ENCODE measurements around the gene ARHGAP28.
A peak's percentile ranks its signal among the peaks of the same experiment; 100 is the strongest.

The ARHGAP28 gene

GRCh38 chr18:6745504-6746031, 16.1 kb downstream of the ARHGAP28 start:
- peak overlapping the region; percentile 72 for H3K27ac ChIP-seq
- TF ChIP-seq, protein P1, sequence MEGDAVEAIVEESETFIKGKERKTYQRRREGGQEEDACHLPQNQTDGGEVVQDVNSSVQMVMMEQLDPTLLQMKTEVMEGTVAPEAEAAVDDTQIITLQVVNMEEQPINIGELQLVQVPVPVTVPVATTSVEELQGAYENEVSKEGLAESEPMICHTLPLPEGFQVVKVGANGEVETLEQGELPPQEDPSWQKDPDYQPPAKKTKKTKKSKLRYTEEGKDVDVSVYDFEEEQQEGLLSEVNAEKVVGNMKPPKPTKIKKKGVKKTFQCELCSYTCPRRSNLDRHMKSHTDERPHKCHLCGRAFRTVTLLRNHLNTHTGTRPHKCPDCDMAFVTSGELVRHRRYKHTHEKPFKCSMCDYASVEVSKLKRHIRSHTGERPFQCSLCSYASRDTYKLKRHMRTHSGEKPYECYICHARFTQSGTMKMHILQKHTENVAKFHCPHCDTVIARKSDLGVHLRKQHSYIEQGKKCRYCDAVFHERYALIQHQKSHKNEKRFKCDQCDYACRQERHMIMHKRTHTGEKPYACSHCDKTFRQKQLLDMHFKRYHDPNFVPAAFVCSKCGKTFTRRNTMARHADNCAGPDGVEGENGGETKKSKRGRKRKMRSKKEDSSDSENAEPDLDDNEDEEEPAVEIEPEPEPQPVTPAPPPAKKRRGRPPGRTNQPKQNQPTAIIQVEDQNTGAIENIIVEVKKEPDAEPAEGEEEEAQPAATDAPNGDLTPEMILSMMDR (conservative IDR thresholded peaks at IDR 0.05) = no peak

DNA sequence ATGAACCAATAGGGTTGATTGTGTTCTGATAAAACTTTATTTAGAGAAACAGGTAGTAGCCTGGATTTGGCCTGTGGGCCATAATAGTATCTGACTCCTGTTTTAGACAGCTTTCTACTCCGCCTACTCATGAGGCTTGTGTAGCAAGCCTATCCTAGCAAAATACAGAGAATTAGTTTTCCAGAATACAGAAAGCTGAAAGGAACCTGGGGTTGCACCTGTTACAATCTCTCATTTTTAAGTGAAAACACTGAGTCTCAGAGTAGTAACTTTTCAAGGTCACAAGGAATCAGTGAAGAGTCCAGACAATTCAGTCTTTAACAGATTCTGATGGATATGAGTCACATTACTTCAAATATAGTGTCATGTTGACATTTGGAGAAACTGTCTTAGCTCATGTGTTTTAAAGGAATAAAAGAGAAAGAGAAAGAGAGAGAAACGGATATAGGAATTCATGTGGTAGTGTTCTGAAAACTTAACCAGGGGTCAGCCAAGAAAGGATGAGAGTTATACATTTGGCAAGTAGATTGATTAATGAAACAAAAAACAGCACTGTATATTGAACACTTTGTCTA, 17.0 kb downstream of the ARHGAP28 start:
- TF ChIP-seq, protein P1 (conservative IDR thresholded peaks at IDR 0.05) = no peak
- H3K27ac ChIP-seq = peak overlapping the region; percentile 72

- H3K27ac ChIP-seq = no peak overlapping the region
- TF ChIP-seq, protein P1 (conservative IDR thresholded peaks at IDR 0.05) = no peak
Observed at GRCh38 chr18:6747646-6748045, 18.1 kb downstream of the ARHGAP28 start.

- TF ChIP-seq, protein P1 (conservative IDR thresholded peaks at IDR 0.05) = no peak
- no peak overlapping the region for H3K27ac ChIP-seq
Observed at GRCh38 chr18:6748241-6748640, 18.7 kb downstream of the ARHGAP28 start.

- TF ChIP-seq, protein P1 (conservative IDR thresholded peaks at IDR 0.05) = no peak
- H3K27ac ChIP-seq = no peak overlapping the region
Observed at GRCh38 chr18:6750411-6750810, 20.9 kb downstream of the ARHGAP28 start.

DNA sequence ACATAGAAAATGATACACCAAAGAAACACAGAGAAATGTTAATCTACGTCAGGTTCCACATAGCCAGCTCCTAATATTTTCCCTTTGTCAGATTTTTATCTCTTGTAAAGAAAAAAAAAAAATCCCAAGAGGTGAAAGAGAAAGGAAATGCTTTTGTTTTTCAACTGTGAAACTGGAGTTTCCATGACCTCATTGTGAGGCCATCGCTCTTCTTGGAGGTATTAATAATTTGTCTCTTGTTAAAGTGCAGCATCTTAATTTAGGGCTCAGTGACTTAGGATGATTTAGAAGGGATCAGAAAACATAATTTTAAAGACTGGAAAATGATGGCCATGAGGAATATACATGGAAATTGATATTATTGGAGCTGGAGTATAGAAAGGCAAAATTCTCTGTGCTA, 21.7 kb downstream of the ARHGAP28 start:
- no peak overlapping the region for H3K27ac ChIP-seq
- TF ChIP-seq, protein P1 (conservative IDR thresholded peaks at IDR 0.05) = no peak

DNA sequence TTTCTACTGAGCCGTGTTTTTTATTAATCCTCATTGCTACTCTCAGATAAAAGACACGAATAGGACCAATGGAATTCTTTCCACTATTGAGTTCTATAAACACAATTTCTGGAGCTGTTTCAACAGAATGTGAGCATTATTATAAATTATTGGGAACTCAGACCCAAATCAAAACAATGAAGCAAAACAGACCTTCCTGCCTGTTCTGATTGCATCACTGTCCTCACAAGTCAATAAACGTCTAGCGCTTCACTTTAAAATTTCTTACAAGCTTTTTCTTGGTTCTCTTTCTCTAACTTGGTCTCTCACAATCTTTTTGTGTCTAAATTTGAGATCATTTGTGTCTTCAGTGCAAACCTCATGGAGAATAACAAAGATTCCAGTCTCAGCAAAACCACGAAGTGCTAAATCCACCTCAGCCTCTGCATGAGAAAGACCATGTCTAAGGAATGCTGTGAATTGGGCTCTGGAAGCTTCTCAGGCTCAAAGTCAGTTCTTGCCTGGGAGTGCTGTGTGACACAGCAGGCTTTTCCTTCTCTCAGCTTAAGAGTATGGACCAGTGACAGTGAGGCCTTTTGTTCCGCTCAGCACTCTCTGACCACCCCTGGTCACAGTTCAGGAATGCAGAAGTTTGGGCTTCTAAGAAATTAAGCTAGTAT, 22.8 kb downstream of the ARHGAP28 start:
- H3K27ac ChIP-seq = peak overlapping the region; percentile 23; the same call in 1 of the 2 replicates
- TF ChIP-seq, protein P1 (conservative IDR thresholded peaks at IDR 0.05) = no peak

All from VCaP (cell line).